SH-SY5Y (cell line): ENCODE measurements around the gene ARHGAP28.

Experiments used
- GATA2 ChIP-seq: IDR thresholded peaks from 2 replicates; pipeline ENCODE4 v1.6.1; 2011; ENCODE audit warnings: mild to moderate bottlenecking, low read depth, low read length
- GATA3 ChIP-seq: IDR thresholded peaks from 2 replicates; pipeline ENCODE4 v1.6.1; 2011; ENCODE audit warnings: low read depth, mild to moderate bottlenecking, low read length, moderate library complexity

GRCh38 chr18:6719910-6720683, 9.4 kb upstream of the ARHGAP28 start:
- TF ChIP-seq GATA2, result no peak
- no peak for TF ChIP-seq GATA3
